T-helper 1 cell treated with Interleukin-12 subunit alpha and Interleukin-12 subunit beta and Interleukin-4 antibody, amounts not matched to agents 30 ng/mL and 1 ng/mL, for 36 hours (primary cell): ENCODE results near the gene COPZ2. TPM values are rescaled to one million over a fixed set of nuclear protein-coding genes. Genes with fewer than 3 reads are reported as not detected.

Source experiments
- intact Hi-C: fragments of 100-400 bp; cut with micrococcal nuclease; formaldehyde crosslinking; loops from one replicate; pipeline ENCODE4 v1.15.1; 2024
- total RNA-seq: library from RNA; stranded (reverse); gene quantifications from 2 replicates; pipeline ENCODE4 v1.2.3, GENCODE V29; 2022

Gene COPZ2
- total RNA-seq, 1 donor from 2014 or later, result 4.7 TPM

GRCh38 chr17:48056246-48056745, 18.7 kb upstream of the COPZ2 start:
- intact Hi-C loops, result no loop called here

- intact Hi-C loops, result loop anchor here (1.0 kb wide), 1 partner anchor 42 kb away; no protein-coding TSS in a partner anchor
These were observed 18.1 kb upstream of the COPZ2 start for GRCh38 chr17:48055531-48056245.

DNA sequence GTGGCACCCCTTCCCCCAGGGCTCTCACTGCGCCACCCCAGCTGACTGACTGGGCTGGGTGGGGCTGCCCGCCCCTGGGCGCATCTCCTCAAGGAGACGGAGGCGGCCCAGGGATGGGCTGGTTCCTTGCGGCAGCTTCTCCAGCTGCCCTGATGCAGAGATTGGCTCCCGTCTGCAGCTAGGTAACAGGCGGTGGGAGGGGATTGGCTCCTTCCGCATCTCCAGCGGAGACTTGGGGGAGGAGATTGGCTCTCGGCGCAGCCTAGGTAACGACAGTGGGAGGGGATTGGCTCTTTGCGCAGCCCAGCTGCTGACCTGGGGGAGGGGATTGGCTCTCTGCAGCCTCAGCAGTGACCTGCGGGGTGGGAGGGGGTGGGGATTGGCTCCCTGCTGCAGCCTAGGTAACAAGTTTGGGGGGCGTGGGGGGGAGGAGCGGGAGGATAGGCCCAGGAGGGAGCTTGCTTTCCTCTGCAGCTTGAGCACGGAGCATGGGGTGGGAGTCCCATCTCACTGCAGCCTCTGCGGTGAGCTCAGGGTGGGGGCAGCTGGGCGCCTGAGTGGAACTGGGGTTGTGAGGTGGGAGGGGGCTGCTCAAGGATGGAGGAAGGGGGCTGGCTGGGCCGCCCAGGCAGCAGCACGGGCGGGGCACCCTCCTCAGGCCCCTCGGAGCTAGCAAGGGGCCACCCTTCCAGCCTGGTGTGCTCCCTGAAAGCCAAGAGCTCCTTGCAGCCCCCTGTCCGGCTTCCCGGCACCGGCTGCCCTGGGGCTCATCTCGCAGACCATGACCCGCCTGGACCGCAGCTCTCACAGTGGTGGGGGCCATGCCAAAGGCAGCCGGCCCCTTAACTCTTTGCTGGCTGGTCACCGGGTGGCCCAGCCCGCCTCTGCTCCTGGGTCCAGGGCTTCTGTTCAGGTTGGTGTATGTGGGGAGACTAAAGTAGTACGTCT, 16.9 kb upstream of the COPZ2 start:
- intact Hi-C loops, result loop anchor here (1.0 kb wide), 1 partner anchor 43 kb away; no protein-coding TSS in a partner anchor

- intact Hi-C loops, result no loop called here
These were observed 16.2 kb upstream of the COPZ2 start for GRCh38 chr17:48053758-48054237.

GRCh38 chr17:48052956-48053757, 15.6 kb upstream of the COPZ2 start:
- intact Hi-C loops, result no loop called here

DNA sequence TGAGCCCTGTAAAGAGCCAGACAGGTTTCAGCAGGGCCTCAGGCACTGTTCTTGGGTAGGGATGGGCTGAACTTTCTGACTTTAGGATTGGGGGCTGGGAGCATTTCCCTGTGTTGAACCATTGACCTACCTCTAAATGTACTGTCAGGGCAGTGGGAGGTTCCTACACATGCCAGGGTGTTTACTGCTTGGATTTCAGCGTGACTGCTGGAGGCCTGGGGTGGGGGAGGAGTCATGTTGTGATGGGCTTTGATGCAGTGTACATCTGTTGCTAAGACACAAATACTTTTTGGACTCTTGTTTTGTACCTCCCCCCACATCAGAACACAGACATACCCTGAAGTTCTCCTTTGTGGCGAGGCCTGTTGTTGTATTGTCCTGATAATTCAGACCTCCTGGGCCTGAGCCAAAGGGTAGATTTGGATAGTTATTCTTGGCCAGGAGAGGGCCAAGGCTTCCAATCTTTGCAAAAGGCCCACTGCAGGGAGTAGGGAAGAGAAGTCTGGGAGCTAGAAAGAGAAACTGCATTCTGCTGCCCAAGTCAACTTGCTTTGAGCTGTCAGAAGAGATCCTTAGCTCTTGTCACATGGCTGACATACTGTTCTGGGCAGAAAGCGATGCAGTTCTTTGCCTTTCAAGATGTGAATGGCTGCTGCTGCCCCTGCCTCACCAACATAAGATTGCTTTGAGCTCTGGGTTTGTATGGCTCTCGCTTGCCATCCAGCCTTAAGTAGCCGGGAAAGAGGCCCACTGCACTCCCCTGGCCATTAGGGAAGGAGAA, 14.3 kb upstream of the COPZ2 start:
- intact Hi-C loops, result no loop called here

DNA sequence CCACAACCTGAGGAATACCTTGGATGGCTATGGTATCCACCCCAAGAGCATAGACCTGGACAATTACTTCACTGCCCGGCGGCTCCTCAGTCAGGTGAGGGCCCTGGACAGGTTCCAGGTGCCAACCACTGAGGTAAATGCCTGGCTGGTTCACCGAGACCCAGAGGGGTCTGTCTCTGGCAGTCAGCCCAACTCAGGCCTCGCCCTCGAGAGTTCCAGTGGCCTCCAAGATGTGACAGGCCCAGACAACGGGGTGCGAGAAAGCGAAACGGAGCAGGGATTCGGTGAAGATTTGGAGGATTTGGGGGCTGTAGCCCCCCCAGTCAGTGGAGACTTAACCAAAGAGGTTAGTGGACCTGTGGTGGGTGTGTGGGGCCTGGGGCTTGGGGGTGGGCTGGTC, 13.7 kb upstream of the COPZ2 start:
- intact Hi-C loops, result no loop called here

- intact Hi-C loops, result loop anchor here (1.0 to 5.0 kb wide), 13 partner anchors 23 to 1854 kb away; partner anchors contain the start of genes ATP5MC1, CBX1, LRRC46 and MRPL10
These were observed 11.0 kb upstream of the COPZ2 start for GRCh38 chr17:48048384-48049126.

DNA sequence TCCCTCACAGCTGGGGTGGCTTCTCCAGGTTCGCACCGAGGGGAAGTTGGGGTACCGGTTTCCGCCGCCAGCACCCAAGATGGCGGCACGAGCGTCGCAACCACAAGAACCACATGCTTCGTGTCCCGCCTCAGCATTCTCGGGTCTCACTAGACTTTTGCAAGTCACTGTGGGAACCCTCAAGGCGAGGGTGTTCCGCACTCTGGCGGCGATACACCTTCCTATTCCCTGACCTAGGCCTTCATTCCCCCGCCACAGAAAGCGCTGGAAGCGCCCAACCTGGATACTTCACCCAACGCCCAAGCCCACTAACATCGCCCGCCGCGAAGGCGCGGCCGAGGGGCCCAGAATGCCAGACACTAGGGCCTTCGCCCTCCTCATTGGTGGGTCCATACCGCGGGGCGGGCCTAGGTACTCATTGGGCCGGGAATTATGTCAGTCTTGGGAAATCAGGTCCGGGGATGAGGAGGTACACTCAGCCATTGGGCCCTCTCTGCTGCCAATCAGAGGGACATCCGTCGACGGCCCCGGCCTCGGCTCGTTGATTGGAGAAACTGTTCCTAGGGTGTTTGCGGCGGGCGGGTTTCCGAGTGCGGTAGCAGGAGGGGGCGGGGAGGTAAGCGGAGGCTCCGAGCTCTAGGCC, 10.3 kb upstream of the COPZ2 start, which contains the start of gene NFE2L1:
Gene NFE2L1, plus strand, starts transcription at position 619 of the 643 bp plus-strand sequence. CDS start 2,760 bp downstream, outside the sequence.
- intact Hi-C loops, result loop anchor here (1.0 to 5.0 kb wide), 14 partner anchors 10 to 1853 kb away; partner anchors contain the start of genes ATP5MC1, CBX1, LRRC46 and MRPL10

- intact Hi-C loops, result loop anchor here (1.0 to 5.0 kb wide), 3 partner anchors 9 to 845 kb away; partner anchors contain the start of gene ATP5MC1
These were observed 9.6 kb upstream of the COPZ2 start for GRCh38 chr17:48047113-48047740.

DNA sequence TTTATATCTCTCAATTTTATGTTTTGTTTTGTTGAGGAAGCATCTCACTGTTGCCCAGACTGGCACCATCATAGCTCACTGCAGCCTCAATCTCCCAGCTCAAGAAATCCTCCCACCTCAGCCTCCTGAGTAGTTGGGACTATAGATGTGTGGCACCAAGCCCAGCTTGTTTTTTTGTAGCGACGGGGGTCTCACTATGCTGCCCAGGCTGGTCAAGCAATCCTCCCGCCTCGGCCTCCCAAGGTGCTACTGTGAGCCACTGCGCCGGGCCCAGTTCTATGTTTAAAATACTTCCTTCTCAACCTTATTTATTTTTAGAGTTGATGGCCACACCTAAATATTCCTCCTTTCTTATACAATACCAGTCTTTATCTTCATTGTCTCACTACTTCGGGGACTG, 8.7 kb upstream of the COPZ2 start:
- intact Hi-C loops, result loop anchor here (5.0 kb wide), 2 partner anchors 381 to 846 kb away; partner anchors contain the start of gene ATP5MC1

- intact Hi-C loops, result loop anchor here (5.0 kb wide), 2 partner anchors 382 to 847 kb away; partner anchors contain the start of gene ATP5MC1
These were observed 7.9 kb upstream of the COPZ2 start for GRCh38 chr17:48045316-48046001.

GRCh38 chr17:48044851-48045250, 7.3 kb upstream of the COPZ2 start:
- intact Hi-C loops, result loop anchor here (5.0 kb wide), 2 partner anchors 382 to 847 kb away; partner anchors contain the start of gene ATP5MC1

GRCh38 chr17:48043176-48043575, 5.6 kb upstream of the COPZ2 start:
- intact Hi-C loops, result no loop called here

DNA sequence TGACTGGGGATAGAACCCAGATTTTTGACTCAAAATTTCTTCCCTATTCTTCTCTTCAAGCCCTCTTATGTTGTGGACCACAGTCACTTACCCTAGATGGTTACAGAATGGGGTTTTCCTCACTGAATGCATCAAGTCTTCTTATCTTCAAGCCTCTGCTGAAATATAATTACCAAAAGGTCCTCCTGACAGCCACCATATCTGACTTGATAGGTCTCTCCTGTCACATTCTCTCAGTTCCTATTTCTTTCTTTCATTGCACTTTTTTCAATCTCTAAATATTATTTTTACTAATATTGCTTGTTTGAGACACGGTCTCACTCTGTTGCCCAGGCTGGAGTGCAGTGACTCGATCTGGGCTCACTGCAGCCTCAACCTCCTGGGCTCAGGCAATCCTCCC, 1.1 kb upstream of the COPZ2 start:
- intact Hi-C loops, result loop anchor here (1.0 kb wide), 1 partner anchor 9 kb away; no protein-coding TSS in a partner anchor

DNA sequence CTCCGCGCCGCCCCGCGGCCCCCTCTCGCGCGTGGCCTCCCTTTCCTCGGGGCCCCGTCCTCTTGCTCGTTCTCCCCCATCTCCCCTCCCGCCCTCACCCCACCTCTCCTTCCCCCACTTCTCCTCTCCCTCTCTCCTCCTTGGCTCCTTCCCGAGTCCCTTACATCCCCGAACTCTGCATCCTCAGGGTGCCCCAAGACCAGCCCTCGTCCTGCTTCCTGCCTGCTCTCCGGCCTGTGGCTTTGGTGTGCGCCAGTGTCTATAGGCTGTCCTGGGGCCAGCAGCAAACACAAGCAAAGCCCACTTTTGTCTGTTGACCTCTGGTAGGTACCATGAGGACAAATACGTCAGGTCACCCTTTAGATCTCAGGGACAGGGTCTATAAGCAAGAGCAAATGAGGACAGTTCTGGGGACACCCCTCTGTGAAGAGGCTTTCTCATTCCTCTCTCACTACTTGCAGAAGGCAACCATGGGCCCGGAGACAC, 284 bp upstream of the COPZ2 start:
- intact Hi-C loops, result loop anchor here (1.0 kb wide), 3 partner anchors 9 to 36 kb away; no protein-coding TSS in a partner anchor

DNA sequence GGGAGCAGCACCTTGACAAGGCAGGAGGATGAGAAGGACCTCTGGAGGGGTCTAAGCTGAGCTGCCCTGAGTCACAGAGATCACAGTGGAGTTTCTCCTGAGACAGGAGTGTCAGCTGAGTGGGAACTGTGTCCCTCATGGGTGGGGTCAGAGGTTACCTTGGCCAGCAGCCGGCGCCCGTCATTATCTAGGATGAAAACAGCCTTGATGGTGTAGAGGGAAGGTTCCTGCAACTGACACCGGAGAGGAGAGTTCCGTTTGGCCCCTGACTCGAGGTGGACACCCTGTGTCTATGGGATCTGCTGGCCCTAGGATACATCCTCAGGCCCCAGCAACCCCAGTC, 933 bp downstream of the COPZ2 start:
- intact Hi-C loops, result loop anchor here (1.0 kb wide), 2 partner anchors 11 to 38 kb away; no protein-coding TSS in a partner anchor
